ENCODE measurements around the gene MYO1D. TPM values are rescaled to one million over a fixed set of nuclear protein-coding genes. Genes with fewer than 3 reads are reported as not detected.

MYO1D gene
- total and polyA plus RNA-seq, 2 donors (not counting 3 experiments of a cell fraction or from before 2014, with no cell fraction given): 37.8 to 85.5 TPM

DNA sequence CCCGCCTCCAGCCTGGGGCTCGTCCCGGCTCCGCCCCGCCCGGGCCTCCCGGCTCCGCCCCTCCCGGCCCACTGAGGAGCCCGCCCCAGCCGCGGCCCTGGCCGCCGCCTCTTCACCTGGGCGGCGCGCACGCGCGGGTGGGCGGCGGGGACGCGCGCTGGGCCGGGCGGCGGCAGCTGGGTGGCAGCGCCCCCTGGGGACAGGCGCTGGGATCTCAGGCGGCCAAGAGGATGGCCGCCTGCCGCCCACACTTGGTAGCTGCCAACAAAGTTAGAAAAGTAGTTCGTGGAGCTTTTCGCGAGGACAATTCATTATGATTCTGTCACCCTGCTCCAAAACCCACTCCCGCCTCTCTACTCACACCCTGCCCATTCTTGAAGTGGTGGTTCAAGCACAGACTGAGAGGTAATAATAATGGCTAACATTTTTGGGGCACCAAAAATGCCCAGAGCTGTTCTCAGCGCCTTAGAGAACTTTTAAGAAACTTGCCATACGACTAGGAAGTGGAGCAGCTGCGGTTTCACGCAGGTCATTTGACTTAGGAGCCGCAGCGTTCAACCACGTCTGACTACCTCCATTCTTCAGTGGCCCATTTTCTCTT is 340 bp upstream of the MYO1D start:
- H3K9ac ChIP-seq (replicated peaks; ENCODE audit: extremely low read depth, insufficient read depth, low read length): peak overlapping the region; percentile 93
- FAIRE-seq: peak; percentile 87
- peak overlapping the region; percentile 77 for H3K27ac ChIP-seq (ENCODE audit: insufficient read depth, low read depth, low read length)

More for the DNA sequence above, 340 bp upstream of the MYO1D start:
- TF ChIP-seq POLR2A (IDR thresholded peaks at IDR 0.05; ENCODE audit: low read depth, low read length) (no peak), POLR2AphosphoS5 (IDR thresholded peaks at IDR 0.05; ENCODE audit: insufficient read depth, low read depth, low read length) (no peak), EZH2 (IDR thresholded peaks at IDR 0.05; ENCODE audit: borderline replicate concordance, low read depth, low read length, severe bottlenecking) (no peak), GATA2 (IDR thresholded peaks at IDR 0.05; ENCODE audit: insufficient read depth, insufficient read length, low read depth, low read length) (no peak), JUN (IDR thresholded peaks at IDR 0.05; ENCODE audit: borderline replicate concordance, insufficient read depth, insufficient read length, low read depth) (no peak), FOS (IDR thresholded peaks at IDR 0.05; ENCODE audit: borderline replicate concordance, insufficient read depth, low read length) (no peak)
- TF ChIP-seq, protein P1, sequence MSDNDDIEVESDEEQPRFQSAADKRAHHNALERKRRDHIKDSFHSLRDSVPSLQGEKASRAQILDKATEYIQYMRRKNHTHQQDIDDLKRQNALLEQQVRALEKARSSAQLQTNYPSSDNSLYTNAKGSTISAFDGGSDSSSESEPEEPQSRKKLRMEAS (IDR thresholded peaks at IDR 0.05; ENCODE audit: insufficient read depth, insufficient read length): no peak
- TF ChIP-seq, protein P2, sequence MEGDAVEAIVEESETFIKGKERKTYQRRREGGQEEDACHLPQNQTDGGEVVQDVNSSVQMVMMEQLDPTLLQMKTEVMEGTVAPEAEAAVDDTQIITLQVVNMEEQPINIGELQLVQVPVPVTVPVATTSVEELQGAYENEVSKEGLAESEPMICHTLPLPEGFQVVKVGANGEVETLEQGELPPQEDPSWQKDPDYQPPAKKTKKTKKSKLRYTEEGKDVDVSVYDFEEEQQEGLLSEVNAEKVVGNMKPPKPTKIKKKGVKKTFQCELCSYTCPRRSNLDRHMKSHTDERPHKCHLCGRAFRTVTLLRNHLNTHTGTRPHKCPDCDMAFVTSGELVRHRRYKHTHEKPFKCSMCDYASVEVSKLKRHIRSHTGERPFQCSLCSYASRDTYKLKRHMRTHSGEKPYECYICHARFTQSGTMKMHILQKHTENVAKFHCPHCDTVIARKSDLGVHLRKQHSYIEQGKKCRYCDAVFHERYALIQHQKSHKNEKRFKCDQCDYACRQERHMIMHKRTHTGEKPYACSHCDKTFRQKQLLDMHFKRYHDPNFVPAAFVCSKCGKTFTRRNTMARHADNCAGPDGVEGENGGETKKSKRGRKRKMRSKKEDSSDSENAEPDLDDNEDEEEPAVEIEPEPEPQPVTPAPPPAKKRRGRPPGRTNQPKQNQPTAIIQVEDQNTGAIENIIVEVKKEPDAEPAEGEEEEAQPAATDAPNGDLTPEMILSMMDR (IDR thresholded peaks at IDR 0.05; ENCODE audit: extremely low read depth in 1 of 2, insufficient read depth in 1 of 2, low read depth in 1 of 2, low read length in 2 of 2): peak; percentile 93 to 96
- H3K79me2 ChIP-seq (ENCODE audit: control insufficient read depth, insufficient read depth, low read length): peaks cover 29% of the 10 kb centered on the region
- ChIA-PET CTCF (interaction anchor here (0.6 to 9.1 kb wide), 60 partner anchors 8 to 874 kb away, joined by 3 to 420 read pairs (median 6); partner anchors contain the start of genes CDK5R1 and TMEM98), POLR2A (interaction anchor here (1.0 to 2.5 kb wide), 2 partner anchors 69 to 82 kb away, joined by 6 read pairs; no protein-coding TSS in a partner anchor)
- H3K4me3 ChIP-seq (replicated peaks in 1 of 3; ENCODE audit: insufficient read depth in 1 of 3, low read depth in 1 of 3, low read length in 3 of 3): peak overlapping the region; percentile 58 to 81 (median 72)
- peaks cover 0 to 3% of the 10 kb centered on the region in 2 experiments for H3K27me3 ChIP-seq (ENCODE audit: control insufficient read depth in 2 of 2, insufficient read depth in 2 of 2, low read length in 2 of 2)
- BruUV-seq (replicated peaks): TSS peak; percentile 13
- H3K4me2 ChIP-seq (ENCODE audit: insufficient read depth, low read length): peak overlapping the region; percentile 98
- H3K4me1 ChIP-seq (ENCODE audit: control insufficient read depth, extremely low read depth, insufficient read depth, low read length): peaks cover 22% of the 10 kb centered on the region
- H3K36me3 ChIP-seq (ENCODE audit: control insufficient read depth in 2 of 2, extremely low read depth in 1 of 2, insufficient read depth in 2 of 2, low read length in 2 of 2): no peaks in the 10 kb centered on the region
- peak; percentile 89 for DNase-seq (ENCODE audit: low read depth, low spot score)
- no peaks in the 10 kb centered on the region for H4K20me1 ChIP-seq (replicated peaks; ENCODE audit: control insufficient read depth, extremely low read depth, insufficient read depth, low read length)
- dilution Hi-C loops (cut with MboI; ENCODE audit: extremely low pct_ligation_motif_present, low sequenced_read_pairs) (no loop called here), intact Hi-C loops (cut with micrococcal nuclease) (loop anchor here (1.0 to 5.0 kb wide), 8 partner anchors 36 to 394 kb away; partner anchors contain the start of gene TMEM98)
- H3K9me3 ChIP-seq (replicated peaks; ENCODE audit: control insufficient read depth, insufficient read depth, low read length): no peaks in the 10 kb centered on the region
- H3K9me1 ChIP-seq (replicated peaks; ENCODE audit: control insufficient read depth, extremely low read depth, insufficient read depth, low read length): no peaks in the 10 kb centered on the region
- peak overlapping the region; percentile 100 for H2AFZ ChIP-seq (ENCODE audit: low read depth, low read length)
